HEK293 (cell line): ENCODE measurements around the gene RUNX1.

Experiments used
- CTCF ChIP-seq: fragments of 450-650 bp; formaldehyde crosslinking; IDR thresholded peaks from 2 replicates; pipeline ENCODE4 v1.5.1; 2016; ENCODE audit warnings: missing biosample characterization, missing genetic modification characterization
- ZNF354C ChIP-seq: fragments of 450-650 bp; formaldehyde crosslinking; IDR thresholded peaks from 2 replicates; pipeline ENCODE4 v1.5.1; 2016; ENCODE audit warnings: missing biosample characterization, missing genetic modification characterization, low read depth, borderline replicate concordance
- ZNF404 ChIP-seq: fragments of 450-650 bp; formaldehyde crosslinking; IDR thresholded peaks from 2 replicates; pipeline ENCODE4 v1.5.1; 2017; ENCODE audit warnings: missing biosample characterization, missing genetic modification characterization

DNA sequence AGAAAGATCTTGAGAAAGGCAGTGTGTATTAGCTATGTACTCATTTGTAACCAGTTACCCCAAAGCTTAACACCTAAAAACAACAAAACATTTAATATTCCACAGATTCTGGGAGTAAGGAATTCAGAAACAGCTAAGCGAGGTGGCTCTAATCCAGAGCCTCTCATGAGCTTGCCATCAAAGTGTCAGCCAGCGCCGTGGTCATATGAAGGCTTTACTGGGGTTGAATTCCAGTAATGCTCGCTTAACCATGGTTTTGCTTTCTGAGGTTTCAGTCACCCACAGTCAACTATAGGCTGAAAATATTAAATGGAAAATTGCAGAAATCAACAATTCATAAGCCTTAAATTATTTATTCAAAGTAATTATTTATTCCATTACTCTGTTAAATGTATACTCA, 278.5 kb downstream of the RUNX1 start:
- TF ChIP-seq ZNF354C (tag by site-specific recombination) = no peak
- no peak for TF ChIP-seq ZNF404 (tag by site-specific recombination)
- no peak for TF ChIP-seq CTCF
